ENCODE results near the gene CHD3. TPM values are rescaled to one million over a fixed set of nuclear protein-coding genes. Genes with fewer than 3 reads are reported as not detected.

The CHD3 gene
- total and polyA plus RNA-seq, 2 of the 13 experiments (the other 11 are each of a cell fraction or from before 2014, with no cell fraction given) = 2.7 to 3.7 TPM

DNA sequence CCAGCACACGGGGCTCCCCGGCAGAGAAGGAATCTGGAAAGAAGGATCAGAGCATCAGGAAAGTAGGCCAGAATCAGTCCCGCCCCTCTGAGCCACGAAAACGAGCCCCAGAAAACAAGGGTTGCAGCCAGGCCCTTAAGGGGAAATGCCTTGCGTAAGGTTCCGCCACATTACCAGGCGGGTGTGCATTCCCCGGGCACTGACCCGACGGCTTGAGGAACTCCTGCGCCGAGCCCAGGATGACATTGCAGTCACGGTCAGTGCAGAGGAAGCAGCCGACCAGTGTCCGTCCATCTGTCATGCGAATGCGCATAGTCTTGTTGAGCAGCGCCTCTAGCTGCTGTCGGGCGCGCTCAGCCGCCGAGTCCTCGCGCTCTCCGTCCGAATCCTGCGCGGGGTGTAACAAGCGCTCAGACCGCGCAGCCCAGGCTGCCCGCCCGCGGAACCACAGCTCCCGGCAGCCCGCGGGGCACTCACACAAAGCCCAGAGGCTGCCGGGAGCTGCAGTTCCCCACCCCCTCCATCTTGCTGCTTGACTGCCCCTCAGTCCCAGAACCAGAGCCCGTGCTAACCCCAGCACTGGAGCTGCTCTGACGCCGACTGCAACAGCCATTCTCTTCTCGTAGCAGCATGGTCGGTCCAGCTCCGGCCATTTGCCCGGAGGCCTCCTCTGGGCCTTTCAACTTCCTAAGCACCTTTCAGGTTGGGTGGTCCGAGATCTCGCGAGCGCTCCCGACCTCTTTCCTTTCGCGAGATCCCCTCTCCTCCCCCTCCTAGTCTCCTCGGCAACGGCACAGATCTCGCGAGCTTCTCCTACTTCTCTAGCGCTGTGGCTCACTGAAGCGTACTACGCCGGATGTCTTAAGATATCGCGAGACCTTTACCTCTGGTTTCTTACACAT lies 31.5 kb upstream of the CHD3 start, which contains the start of gene NAA38 (continued):
- TF ChIP-seq, protein P1, sequence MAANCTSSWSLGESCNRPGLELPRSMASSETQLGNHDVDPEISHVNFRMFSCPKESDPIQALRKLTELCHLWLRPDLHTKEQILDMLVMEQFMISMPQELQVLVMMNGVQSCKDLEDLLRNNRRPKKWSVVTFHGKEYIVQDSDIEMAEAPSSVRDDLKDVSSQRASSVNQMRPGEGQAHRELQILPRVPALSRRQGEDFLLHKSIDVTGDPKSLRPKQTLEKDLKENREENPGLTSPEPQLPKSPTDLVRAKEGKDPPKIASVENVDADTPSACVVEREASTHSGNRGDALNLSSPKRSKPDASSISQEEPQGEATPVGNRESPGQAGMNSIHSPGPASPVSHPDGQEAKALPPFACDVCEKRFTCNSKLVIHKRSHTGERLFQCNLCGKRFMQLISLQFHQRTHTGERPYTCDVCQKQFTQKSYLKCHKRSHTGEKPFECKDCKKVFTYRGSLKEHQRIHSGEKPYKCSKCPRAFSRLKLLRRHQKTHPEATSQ (CRISPR knock-in tag; IDR thresholded peaks at IDR 0.05; ENCODE audit: borderline replicate concordance) = no peak
- TF ChIP-seq MED1 (CRISPR knock-in tag; IDR thresholded peaks at IDR 0.05) (peak; percentile 79), REPIN1 (CRISPR knock-in tag; IDR thresholded peaks at IDR 0.05; ENCODE audit: borderline replicate concordance, low read depth) (no peak; the same call in 1 of the 2 replicates), KDM4B (CRISPR knock-in tag; IDR thresholded peaks at IDR 0.05) (0 out of 2 replicates have a peak, but pooled peaks have one; percentile 53), ARNT2 (CRISPR knock-in tag; IDR thresholded peaks at IDR 0.05; ENCODE audit: low read depth) (peak; percentile 0; the same call in 1 of the 2 replicates), KDM6A (CRISPR knock-in tag; IDR thresholded peaks at IDR 0.05; ENCODE audit: low read depth) (no peak), ZNF850 (CRISPR knock-in tag; conservative IDR thresholded peaks at IDR 0.05) (no peak), ZNF747 (CRISPR knock-in tag; IDR thresholded peaks at IDR 0.05; ENCODE audit: borderline replicate concordance) (no peak; the same call in 1 of the 2 replicates), SAFB2 (CRISPR knock-in tag; IDR thresholded peaks at IDR 0.05; ENCODE audit: borderline replicate concordance, low read depth) (0 out of 2 replicates have a peak, but pooled peaks have one; percentile 39), NR2F2 (IDR thresholded peaks at IDR 0.05; ENCODE audit: borderline replicate concordance, low read depth) (no peak), ZSCAN29 (CRISPR knock-in tag; conservative IDR thresholded peaks at IDR 0.05) (peak; percentile 58; the same call in 1 of the 2 replicates), EEA1 (CRISPR knock-in tag; IDR thresholded peaks at IDR 0.05; ENCODE audit: borderline replicate concordance) (no peak), ZNF749 (CRISPR knock-in tag; IDR thresholded peaks at IDR 0.05; ENCODE audit: borderline replicate concordance) (no peak), KAT7 (CRISPR knock-in tag; IDR thresholded peaks at IDR 0.05; ENCODE audit: borderline replicate concordance) (peak; percentile 42; the same call in 1 of the 2 replicates), ZFP1 (CRISPR knock-in tag; IDR thresholded peaks at IDR 0.05) (no peak), ZZZ3 (CRISPR knock-in tag; IDR thresholded peaks at IDR 0.05; ENCODE audit: borderline replicate concordance) (0 out of 2 replicates have a peak, but pooled peaks have one; percentile 67), ZFP36 (IDR thresholded peaks at IDR 0.05; ENCODE audit: borderline replicate concordance, low read depth, low read length, partially characterized antibody) (no peak), ZFP62 (CRISPR knock-in tag; IDR thresholded peaks at IDR 0.05) (no peak)
- TF ChIP-seq, protein P2, sequence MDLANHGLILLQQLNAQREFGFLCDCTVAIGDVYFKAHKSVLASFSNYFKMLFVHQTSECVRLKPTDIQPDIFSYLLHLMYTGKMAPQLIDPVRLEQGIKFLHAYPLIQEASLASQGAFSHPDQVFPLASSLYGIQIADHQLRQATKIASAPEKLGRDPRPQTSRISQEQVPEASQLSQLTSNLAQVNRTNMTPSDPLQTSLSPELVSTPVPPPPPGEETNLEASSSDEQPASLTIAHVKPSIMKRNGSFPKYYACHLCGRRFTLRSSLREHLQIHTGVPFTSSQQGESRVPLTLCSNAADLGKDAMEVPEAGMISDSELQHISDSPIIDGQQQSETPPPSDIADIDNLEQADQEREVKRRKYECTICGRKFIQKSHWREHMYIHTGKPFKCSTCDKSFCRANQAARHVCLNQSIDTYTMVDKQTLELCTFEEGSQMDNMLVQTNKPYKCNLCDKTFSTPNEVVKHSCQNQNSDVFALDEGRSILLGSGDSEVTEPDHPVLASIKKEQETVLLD (CRISPR knock-in tag; IDR thresholded peaks at IDR 0.05; ENCODE audit: low read depth) = no peak
- TF ChIP-seq, protein P3, sequence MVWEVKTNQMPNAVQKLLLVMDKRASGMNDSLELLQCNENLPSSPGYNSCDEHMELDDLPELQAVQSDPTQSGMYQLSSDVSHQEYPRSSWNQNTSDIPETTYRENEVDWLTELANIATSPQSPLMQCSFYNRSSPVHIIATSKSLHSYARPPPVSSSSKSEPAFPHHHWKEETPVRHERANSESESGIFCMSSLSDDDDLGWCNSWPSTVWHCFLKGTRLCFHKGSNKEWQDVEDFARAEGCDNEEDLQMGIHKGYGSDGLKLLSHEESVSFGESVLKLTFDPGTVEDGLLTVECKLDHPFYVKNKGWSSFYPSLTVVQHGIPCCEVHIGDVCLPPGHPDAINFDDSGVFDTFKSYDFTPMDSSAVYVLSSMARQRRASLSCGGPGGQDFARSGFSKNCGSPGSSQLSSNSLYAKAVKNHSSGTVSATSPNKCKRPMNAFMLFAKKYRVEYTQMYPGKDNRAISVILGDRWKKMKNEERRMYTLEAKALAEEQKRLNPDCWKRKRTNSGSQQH (CRISPR knock-in tag; IDR thresholded peaks at IDR 0.05; ENCODE audit: low read depth) = no peak
- TF ChIP-seq, protein P4, sequence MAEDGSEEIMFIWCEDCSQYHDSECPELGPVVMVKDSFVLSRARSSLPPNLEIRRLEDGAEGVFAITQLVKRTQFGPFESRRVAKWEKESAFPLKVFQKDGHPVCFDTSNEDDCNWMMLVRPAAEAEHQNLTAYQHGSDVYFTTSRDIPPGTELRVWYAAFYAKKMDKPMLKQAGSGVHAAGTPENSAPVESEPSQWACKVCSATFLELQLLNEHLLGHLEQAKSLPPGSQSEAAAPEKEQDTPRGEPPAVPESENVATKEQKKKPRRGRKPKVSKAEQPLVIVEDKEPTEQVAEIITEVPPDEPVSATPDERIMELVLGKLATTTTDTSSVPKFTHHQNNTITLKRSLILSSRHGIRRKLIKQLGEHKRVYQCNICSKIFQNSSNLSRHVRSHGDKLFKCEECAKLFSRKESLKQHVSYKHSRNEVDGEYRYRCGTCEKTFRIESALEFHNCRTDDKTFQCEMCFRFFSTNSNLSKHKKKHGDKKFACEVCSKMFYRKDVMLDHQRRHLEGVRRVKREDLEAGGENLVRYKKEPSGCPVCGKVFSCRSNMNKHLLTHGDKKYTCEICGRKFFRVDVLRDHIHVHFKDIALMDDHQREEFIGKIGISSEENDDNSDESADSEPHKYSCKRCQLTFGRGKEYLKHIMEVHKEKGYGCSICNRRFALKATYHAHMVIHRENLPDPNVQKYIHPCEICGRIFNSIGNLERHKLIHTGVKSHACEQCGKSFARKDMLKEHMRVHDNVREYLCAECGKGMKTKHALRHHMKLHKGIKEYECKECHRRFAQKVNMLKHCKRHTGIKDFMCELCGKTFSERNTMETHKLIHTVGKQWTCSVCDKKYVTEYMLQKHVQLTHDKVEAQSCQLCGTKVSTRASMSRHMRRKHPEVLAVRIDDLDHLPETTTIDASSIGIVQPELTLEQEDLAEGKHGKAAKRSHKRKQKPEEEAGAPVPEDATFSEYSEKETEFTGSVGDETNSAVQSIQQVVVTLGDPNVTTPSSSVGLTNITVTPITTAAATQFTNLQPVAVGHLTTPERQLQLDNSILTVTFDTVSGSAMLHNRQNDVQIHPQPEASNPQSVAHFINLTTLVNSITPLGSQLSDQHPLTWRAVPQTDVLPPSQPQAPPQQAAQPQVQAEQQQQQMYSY (CRISPR knock-in tag; IDR thresholded peaks at IDR 0.05) = peak; percentile 79
